ENCODE results near the gene FGF14.
"Not testable (repeated sequence)": the region's sequence is repeated elsewhere in the genome, so short reads cannot be mapped to it uniquely, and the experiment has no call there.

FGF14 gene

GRCh38 chr13:102017248-102017647, 384.6 kb downstream of the FGF14 start:
- no peak overlapping the region for H3K27ac Mint-ChIP-seq
- H3K4me3 Mint-ChIP-seq = no peak overlapping the region
- H3K4me1 Mint-ChIP-seq (ENCODE audit: low read depth) = no peaks in the 10 kb centered on the region
- peaks cover 40% of the 10 kb centered on the region for H3K9me3 Mint-ChIP-seq
- H3K36me3 Mint-ChIP-seq (ENCODE audit: low read depth) = no peaks in the 10 kb centered on the region
- intact Hi-C loops (cut with micrococcal nuclease) = no loop called here
- no peaks in the 10 kb centered on the region for H3K27me3 Mint-ChIP-seq

GRCh38 chr13:102012299-102013293, 389.3 kb downstream of the FGF14 start:
- H3K4me3 Mint-ChIP-seq = no peak overlapping the region
- H3K27ac Mint-ChIP-seq = no peak overlapping the region
- intact Hi-C loops (cut with micrococcal nuclease) = no loop called here
- no peaks in the 10 kb centered on the region for H3K27me3 Mint-ChIP-seq
- H3K9me3 Mint-ChIP-seq = peaks cover 3% of the 10 kb centered on the region
- no peaks in the 10 kb centered on the region for H3K4me1 Mint-ChIP-seq (ENCODE audit: low read depth)
- H3K36me3 Mint-ChIP-seq (ENCODE audit: low read depth) = no peaks in the 10 kb centered on the region

GRCh38 chr13:102011455-102011854, 390.4 kb downstream of the FGF14 start:
- H3K27me3 Mint-ChIP-seq; H3K4me1 Mint-ChIP-seq (ENCODE audit: low read depth); intact Hi-C loops (cut with micrococcal nuclease); H3K9me3 Mint-ChIP-seq; H3K36me3 Mint-ChIP-seq (ENCODE audit: low read depth); H3K27ac Mint-ChIP-seq; H3K4me3 Mint-ChIP-seq: not testable (repeated sequence)

DNA sequence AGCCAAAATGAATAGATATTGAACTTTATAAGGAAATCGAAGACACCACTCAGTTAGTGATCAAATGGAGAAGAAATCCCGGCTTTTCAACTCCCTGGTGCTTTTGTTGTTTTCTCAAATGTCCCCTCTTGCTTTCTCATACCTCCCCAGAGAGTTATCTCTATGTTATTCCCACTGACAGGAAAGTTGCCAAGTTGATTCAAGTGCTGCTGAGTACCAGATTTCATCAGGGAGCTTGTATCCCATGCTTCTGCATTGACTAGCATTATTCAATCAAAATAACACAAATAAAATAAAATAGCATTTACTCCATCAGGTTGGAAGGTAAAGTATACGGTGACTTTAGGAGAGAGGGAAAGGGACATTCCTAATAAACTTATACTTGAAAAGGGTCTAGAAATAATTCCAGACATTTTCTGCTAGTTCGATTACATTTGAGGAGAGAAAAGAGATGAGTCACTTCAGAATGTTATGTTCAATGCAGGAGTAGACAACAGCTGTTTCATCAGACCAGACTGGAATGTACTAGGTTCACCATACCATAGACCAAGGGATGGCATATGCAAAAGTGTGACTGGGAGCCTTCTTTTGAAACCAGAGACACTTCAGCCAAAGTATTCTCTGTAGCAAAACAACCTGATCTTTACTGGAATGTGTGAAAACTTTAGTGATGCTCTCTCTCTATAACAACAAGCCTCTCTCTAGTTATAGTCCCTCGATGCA, 397.8 kb downstream of the FGF14 start:
- Mint-ChIP-seq H3K36me3 (ENCODE audit: low read depth) (no peaks in the 10 kb centered on the region), H3K4me1 (ENCODE audit: low read depth) (no peaks in the 10 kb centered on the region), H3K27ac (no peak overlapping the region), H3K9me3 (no peaks in the 10 kb centered on the region), H3K27me3 (no peaks in the 10 kb centered on the region), H3K4me3 (no peak overlapping the region)
- intact Hi-C loops (cut with micrococcal nuclease) = no loop called here

DNA sequence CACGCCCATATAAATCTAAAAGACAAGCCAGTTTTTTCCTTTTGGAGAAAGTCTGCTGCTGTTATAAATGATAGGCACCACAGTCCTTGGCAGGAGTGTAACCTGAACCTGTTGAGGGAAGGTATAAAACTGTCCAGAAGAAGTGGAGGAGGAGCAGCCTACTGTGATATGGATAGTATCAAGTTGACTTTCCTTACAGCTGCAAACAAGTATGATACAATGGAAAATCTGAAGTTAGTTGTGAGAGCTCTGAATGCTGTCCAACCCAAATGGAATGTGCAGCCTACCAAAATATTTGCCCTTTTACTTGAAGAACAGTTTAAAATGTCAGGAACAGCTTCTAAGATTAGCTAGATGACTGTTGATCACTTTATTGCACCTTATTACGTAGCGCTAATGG, 399.6 kb downstream of the FGF14 start:
- H3K36me3 Mint-ChIP-seq (ENCODE audit: low read depth) = no peaks in the 10 kb centered on the region
- intact Hi-C loops (cut with micrococcal nuclease) = no loop called here
- H3K27ac Mint-ChIP-seq = no peak overlapping the region
- H3K4me1 Mint-ChIP-seq (ENCODE audit: low read depth) = no peaks in the 10 kb centered on the region
- no peaks in the 10 kb centered on the region for H3K27me3 Mint-ChIP-seq
- H3K4me3 Mint-ChIP-seq = no peak overlapping the region
- no peaks in the 10 kb centered on the region for H3K9me3 Mint-ChIP-seq

DNA sequence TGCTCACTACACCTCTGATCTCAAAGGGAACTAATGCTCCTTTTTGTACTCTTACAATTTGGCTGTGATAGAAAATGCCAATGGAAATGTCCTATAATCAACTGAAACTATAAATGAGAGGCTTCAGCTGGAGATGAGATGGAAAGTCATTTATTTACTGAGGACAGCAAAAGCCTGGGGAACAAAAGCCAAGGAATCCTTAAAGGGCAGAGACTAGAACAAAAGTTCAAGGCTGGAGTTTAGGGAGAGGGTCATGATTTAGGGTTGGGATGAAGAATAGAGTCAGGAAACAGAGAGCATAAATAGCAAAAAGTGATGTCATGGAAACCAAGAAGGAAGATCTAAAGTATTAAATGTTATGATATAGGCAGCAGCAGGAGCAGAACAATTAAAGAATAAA, 401.1 kb downstream of the FGF14 start:
- H3K4me1 Mint-ChIP-seq (ENCODE audit: low read depth) = no peaks in the 10 kb centered on the region
- H3K36me3 Mint-ChIP-seq (ENCODE audit: low read depth) = no peaks in the 10 kb centered on the region
- no peak overlapping the region for H3K27ac Mint-ChIP-seq
- H3K9me3 Mint-ChIP-seq = no peaks in the 10 kb centered on the region
- no peaks in the 10 kb centered on the region for H3K27me3 Mint-ChIP-seq
- intact Hi-C loops (cut with micrococcal nuclease) = no loop called here
- H3K4me3 Mint-ChIP-seq = no peak overlapping the region

DNA sequence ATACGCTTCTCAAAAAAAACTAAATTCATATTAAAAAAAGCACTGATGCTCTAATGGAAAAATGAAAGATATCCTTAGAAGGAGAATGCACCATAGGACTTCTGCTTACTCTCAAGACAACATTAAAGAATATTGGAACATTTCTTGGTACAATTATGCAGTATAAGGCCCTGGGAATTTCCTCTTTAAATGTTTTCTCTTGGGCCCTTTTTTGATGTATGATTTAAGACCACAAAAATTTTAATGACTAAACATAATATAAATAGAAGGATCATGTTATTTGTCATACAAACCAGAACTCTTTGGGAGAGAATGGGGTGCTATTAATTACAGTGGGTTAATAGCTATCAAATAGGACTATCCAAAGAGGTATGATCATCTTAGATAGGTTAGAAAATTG, 403.7 kb downstream of the FGF14 start:
- Mint-ChIP-seq H3K27me3 (no peaks in the 10 kb centered on the region), H3K27ac (no peak overlapping the region), H3K9me3 (no peaks in the 10 kb centered on the region), H3K36me3 (ENCODE audit: low read depth) (no peaks in the 10 kb centered on the region), H3K4me1 (ENCODE audit: low read depth) (no peaks in the 10 kb centered on the region), H3K4me3 (no peak overlapping the region)
- intact Hi-C loops (cut with micrococcal nuclease) = no loop called here

GRCh38 chr13:101996954-101997353, 404.9 kb downstream of the FGF14 start:
- H3K4me3 Mint-ChIP-seq = no peak overlapping the region
- H3K27ac Mint-ChIP-seq = no peak overlapping the region
- H3K27me3 Mint-ChIP-seq = no peaks in the 10 kb centered on the region
- no peaks in the 10 kb centered on the region for H3K9me3 Mint-ChIP-seq
- no peaks in the 10 kb centered on the region for H3K4me1 Mint-ChIP-seq (ENCODE audit: low read depth)
- no peaks in the 10 kb centered on the region for H3K36me3 Mint-ChIP-seq (ENCODE audit: low read depth)
- intact Hi-C loops (cut with micrococcal nuclease) = no loop called here

DNA sequence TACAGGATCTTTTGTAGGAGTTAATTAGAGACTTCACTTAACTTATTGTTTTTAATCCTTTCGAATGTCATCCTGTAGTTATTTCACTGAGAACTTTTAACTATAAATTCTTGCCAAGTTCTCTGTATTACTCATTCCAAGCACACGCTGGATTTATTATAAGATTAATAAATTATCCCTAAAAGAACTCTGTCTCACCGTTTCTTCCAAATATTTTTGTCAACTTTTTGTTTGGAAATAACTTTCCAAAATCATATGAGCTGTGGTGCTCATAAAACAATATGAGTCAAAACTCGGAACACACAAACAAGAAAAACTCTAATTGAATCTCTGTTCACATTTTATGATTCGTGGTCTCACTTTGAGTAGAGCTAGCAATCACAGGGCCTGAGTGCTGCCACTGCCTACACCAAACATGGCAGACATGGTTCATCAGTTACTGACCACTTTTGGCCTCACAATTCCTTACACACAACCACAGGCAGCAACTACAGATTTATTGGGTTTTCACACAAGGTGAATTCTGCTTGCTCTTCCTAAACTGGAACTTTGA, 412.0 kb downstream of the FGF14 start:
- H3K4me3 Mint-ChIP-seq = no peak overlapping the region
- no peaks in the 10 kb centered on the region for H3K4me1 Mint-ChIP-seq (ENCODE audit: low read depth)
- peaks cover 18% of the 10 kb centered on the region for H3K9me3 Mint-ChIP-seq
- H3K27ac Mint-ChIP-seq = no peak overlapping the region
- H3K27me3 Mint-ChIP-seq = no peaks in the 10 kb centered on the region
- no peaks in the 10 kb centered on the region for H3K36me3 Mint-ChIP-seq (ENCODE audit: low read depth)
- intact Hi-C loops (cut with micrococcal nuclease) = no loop called here

- H3K4me3 Mint-ChIP-seq = no peak overlapping the region
- intact Hi-C loops (cut with micrococcal nuclease) = no loop called here
- no peaks in the 10 kb centered on the region for H3K27me3 Mint-ChIP-seq
- no peaks in the 10 kb centered on the region for H3K36me3 Mint-ChIP-seq (ENCODE audit: low read depth)
- no peaks in the 10 kb centered on the region for H3K4me1 Mint-ChIP-seq (ENCODE audit: low read depth)
- H3K9me3 Mint-ChIP-seq = peaks cover 18% of the 10 kb centered on the region
- no peak overlapping the region for H3K27ac Mint-ChIP-seq
Measured at GRCh38 chr13:101988140-101988539, 413.7 kb downstream of the FGF14 start.

- intact Hi-C loops (cut with micrococcal nuclease) = no loop called here
- Mint-ChIP-seq H3K4me3 (no peak overlapping the region), H3K4me1 (ENCODE audit: low read depth) (no peaks in the 10 kb centered on the region), H3K27me3 (no peaks in the 10 kb centered on the region), H3K9me3 (peaks cover 18% of the 10 kb centered on the region), H3K27ac (no peak overlapping the region), H3K36me3 (ENCODE audit: low read depth) (no peaks in the 10 kb centered on the region)
Measured at GRCh38 chr13:101986316-101986715, 415.5 kb downstream of the FGF14 start.

DNA sequence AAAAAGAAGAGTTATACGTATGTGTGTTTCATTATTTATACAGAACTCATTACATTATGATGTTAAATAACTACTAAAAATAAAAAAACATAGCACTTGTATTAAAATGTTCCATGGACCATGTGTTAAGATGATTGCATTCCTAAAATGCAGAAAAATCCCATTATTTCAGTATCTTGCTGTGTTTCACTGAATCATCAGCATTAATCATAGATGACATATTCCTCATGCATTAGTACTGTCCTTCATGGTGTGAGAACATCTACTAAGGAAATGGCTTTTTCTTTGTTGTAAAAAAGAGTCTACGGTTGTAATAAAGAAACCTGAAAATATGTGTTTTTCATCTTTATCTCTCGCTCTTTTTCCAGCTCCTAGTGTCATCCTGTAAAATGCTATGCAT, 416.5 kb downstream of the FGF14 start:
- H3K4me1 Mint-ChIP-seq (ENCODE audit: low read depth) = no peaks in the 10 kb centered on the region
- H3K27ac Mint-ChIP-seq = no peak overlapping the region
- no peaks in the 10 kb centered on the region for H3K36me3 Mint-ChIP-seq (ENCODE audit: low read depth)
- H3K9me3 Mint-ChIP-seq = peaks cover 18% of the 10 kb centered on the region
- H3K4me3 Mint-ChIP-seq = no peak overlapping the region
- H3K27me3 Mint-ChIP-seq = no peaks in the 10 kb centered on the region
- intact Hi-C loops (cut with micrococcal nuclease) = no loop called here

DNA sequence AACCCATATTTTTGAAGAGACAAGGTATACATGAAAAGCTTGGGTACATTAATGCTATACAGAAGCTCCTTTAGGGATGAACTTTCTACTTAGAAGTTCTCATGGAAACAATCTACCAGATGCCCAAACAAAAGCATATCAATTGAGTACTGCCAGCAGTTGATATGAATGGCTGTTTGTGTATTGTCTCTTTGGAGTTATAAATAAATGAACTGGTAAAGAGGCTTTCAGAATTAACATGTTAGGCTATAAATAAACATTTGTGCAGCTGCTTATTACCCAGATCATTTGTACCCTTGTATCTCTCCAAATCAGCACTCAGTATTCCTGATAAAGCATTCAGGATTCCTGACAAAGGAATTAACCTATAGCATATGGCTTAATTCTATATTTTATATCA, 418.9 kb downstream of the FGF14 start:
- Mint-ChIP-seq H3K4me1 (ENCODE audit: low read depth) (no peaks in the 10 kb centered on the region), H3K27me3 (no peaks in the 10 kb centered on the region), H3K4me3 (no peak overlapping the region), H3K27ac (no peak overlapping the region), H3K9me3 (peaks cover 12% of the 10 kb centered on the region), H3K36me3 (ENCODE audit: low read depth) (no peaks in the 10 kb centered on the region)
- intact Hi-C loops (cut with micrococcal nuclease) = no loop called here

GRCh38 chr13:101979825-101980224, 422.0 kb downstream of the FGF14 start:
- intact Hi-C loops (cut with micrococcal nuclease) = no loop called here
- H3K27ac Mint-ChIP-seq = no peak overlapping the region
- no peaks in the 10 kb centered on the region for H3K36me3 Mint-ChIP-seq (ENCODE audit: low read depth)
- no peaks in the 10 kb centered on the region for H3K4me1 Mint-ChIP-seq (ENCODE audit: low read depth)
- peaks cover 5% of the 10 kb centered on the region for H3K9me3 Mint-ChIP-seq
- H3K27me3 Mint-ChIP-seq = no peaks in the 10 kb centered on the region
- H3K4me3 Mint-ChIP-seq = no peak overlapping the region
